Fibroblast of gingiva (primary cell): ENCODE results near the gene MNDA.

Experiments
- DNase-seq: peaks from one replicate; pipeline ENCODE4 v3.0.0-alpha.2; 2011; ENCODE audit warnings: low read depth

Gene MNDA

DNA sequence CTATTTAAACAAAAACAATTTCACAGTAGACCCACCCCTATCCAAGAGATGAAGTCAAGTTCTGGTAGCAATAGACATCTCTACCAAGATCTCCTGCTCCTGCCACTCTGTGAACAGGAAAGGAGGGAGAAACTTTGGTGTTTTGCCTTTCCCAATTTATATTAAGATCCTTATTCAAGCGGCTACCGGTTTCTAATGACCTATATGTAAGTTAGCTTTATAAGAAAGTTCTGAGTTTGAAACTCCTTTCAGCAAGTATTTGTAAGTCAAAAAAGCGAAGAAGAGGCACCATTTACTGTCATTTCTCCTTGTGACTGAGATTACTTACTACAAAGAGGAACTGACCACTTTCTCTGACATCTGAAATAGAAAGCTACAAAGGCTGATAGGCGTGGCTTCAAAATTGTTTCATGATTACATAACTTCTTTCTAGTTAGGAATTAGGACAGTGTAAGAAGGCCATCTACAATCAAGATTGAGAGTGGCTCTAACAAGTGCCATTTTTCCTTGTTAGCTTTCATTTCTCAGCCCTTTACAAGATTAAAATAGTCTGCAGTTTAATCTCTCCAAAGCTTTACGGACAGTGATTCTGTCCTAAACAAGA is at the start of gene MNDA:
MNDA (plus strand) TSS at position 448 of the 604 bp plus-strand sequence. CDS start 10,803 bp downstream, outside the sequence.
- no peak for DNase-seq

DNA sequence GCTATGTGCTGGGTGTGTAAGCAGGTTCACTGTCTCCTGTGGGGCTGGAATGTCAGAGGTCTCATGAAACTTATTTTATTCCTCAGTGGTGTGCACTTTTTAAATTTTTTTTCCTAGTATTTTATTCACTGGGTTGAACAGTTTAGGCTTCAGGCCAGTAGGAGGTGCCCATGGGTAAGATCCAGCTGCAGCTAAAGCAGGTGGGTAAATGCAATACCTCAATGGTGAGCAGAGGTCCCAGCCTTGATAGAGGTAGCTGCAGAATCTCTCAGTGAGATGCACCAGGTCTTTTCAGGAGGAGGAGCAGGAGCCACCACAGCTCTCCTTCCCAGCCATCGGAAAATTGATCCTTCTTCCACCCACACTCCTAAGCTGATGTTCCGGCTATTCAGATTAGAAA is 37.5 kb upstream of the MNDA start:
- DNase-seq: no peak

DNA sequence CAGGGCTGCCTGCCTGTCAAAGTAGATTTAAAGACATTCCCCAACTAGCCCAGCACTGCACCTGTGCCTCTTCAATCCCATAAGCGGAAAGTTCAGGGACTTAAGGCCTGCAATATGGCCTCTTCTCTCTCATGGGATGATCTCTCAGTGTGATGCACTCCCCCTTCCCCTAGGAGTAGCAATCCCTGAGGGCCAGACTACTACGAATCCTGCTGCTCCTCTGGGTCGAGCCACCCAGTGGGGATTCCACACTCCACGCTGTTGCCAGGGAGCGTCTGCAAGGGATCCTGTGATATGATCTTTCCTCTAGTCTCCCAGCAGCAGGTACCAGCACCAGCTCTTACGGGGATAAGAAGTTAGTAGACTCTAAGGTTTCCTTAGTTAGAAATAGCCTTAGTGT is 36.9 kb upstream of the MNDA start:
- no peak for DNase-seq

DNA sequence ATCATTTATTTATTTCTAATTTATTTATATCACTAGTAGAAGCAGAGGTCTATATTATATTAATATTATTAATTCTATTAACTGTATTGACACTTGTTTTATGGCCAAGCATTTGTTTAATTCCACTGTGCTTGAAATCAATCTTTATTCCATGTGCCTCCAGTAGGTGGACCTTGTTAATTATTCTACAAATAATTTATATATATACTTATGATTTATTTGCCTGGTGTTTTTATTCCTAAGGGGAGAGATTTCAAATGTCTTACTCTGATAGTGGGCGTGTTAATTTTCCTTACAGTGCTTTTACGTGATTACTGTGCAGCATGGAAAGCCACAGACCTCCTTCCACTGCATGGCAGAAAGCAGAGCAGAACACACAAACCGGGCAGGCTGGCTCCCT is 32.6 kb upstream of the MNDA start:
- DNase-seq: no peak

DNA sequence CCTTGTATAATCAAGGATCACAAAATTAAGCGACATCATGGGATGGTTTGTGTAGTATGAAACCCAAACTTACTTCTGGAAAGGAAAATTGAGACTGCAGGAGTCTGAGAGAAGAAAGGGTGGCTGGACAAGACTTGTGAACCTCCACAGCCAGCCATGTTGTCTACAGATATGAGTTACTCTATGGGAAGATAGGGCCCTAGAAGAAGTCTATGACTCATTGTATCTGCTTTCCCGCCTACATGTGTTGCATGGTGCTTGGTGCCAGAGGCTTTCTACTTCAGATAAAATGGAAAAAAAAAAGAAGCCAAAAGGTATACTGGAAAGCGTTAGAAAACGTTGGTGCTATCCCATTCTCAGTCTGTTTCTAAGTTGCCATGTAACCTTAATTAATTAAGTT is 31.5 kb upstream of the MNDA start:
- no peak for DNase-seq

DNA sequence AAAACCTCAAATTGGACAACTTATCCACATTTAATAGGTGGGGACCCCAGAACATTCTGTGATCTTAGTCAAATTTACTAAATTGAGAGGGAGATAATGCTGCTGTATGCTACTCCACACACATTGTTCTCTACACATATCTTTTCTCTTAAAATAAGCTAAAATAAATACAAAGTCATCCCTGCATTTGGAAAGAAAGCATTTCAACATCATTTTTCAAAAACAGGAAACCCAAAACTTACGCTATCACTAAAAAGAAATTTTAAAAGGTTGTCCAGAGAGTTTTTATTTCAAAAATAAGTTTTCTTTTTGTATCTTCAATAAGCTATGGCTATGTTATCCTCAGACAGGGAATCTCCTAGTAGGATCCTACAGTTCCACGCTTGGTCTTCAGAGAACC is 30.6 kb upstream of the MNDA start:
- no peak for DNase-seq

DNA sequence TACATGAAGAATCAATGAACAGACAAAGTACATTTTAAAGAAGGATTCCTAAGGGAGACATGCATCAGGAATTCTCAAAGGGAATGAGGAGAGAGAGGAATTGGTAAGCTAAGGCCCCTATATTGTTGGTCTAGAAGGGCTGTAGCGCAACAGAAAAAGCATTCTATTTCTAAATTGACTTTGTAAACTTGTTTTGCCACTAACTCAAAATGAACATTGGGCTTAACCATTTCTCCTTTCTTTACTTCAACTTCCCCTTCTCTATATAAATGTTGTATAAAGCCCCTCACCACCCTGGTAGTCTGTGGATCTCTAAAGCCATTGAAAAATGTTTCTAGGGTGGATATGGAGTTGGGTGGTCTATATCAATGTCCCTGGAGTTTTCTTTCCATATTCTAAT is 29.8 kb upstream of the MNDA start:
- no peak for DNase-seq

DNA sequence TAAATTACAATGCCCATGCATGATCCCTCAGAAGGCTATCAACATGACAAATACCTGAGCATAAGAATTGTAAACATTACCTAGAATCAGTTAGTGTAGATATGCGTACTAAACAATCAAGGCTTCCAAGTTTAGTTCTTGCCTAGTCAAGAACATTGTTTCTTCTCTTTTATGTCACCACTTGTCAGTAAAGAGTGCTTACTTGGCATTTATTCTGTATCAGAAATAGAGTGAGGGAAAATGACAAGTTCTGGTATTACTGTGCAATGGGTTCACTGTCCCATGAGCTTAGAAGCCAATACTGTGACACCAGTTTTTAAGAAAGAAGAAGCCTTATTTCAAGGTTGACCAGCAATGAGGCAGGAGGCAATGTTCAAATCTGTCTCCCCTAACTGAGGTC is 27.5 kb upstream of the MNDA start:
- DNase-seq: no peak

DNA sequence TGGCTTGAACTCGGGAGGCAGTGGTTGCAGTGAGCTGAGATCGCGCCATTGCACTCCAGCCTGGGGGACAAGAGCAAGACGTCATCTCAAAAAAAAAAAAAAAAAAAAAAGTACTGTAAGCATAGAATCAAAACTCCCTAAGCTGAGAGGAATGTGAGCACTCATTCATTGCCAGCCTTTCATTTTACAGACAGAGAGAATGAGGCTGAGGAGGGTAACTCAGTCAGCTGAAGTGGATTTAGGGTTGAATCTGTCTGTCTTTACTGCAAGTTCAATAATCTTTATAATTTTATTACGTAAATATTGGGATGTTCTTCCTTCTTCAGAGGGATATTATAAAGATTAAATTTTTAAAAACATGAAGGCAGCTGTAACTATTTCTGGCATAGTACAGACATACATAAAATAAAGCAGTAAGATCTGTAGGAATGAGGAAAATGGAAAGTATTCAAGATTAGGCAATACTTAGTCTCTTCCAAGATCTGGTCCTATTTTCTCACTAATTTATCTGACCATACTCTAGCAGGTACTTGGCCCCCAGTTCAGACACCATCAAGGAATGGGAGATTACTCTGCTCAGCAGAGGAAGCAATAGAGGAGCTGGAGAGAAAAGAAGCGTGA is 24.1 kb upstream of the MNDA start:
- DNase-seq: no peak

DNA sequence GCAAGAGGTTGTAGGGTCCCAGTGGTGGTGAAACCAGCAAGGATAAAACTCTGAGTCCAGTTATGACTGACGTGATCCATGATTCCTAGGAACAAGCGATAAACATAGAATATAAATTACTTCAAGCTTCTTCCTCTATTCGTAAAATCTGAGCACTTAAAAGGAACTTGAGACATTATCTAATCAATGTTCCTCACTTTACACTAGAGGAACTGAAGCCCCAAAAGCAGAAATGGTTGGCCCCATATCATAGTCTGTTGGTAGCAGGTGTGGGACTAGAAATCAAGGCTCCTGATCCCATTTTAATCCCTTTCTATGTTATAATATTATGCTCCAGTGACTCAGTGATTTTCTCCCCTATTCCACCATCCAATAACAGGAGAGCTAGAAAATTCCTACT is 21.9 kb upstream of the MNDA start:
- no peak for DNase-seq

DNA sequence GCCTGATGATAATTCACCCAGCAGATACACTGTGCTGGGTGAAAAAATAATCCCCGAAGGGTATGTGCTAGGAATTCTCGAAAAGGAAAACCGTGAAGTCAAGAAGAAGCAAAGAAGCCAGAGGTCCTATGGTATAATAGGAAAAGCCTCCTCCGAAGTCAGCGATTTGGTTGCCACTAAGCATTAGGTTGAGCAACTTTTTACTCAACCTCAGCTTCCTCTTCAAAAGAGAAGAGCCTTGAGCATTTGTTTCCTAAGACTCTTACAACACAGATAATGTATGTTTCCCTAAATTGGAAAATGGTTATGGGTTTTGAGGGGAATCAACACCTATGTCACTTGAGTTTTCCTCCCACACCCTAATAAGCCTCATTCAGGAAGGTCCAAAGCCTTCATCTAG is 21.3 kb upstream of the MNDA start:
- DNase-seq: no peak

DNA sequence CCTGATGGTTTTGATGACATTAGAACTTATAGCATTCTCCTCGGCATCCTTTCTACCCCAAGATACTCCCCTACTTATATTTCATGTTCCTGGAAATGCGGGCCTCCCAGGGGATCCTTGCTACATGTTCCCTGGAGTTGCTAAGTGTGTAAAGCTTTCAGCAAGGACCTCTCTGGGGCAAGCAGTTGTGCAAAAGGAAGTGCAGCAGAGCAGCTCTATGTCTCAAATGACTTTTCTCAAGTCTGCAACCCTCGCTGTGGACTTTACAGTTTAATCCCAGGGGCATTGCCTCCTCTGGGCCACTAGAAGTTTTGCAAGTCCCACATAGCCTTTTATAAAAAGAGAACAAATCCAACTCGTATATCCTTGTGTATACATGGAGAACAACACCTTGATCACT is 20.8 kb upstream of the MNDA start:
- no peak for DNase-seq

DNA sequence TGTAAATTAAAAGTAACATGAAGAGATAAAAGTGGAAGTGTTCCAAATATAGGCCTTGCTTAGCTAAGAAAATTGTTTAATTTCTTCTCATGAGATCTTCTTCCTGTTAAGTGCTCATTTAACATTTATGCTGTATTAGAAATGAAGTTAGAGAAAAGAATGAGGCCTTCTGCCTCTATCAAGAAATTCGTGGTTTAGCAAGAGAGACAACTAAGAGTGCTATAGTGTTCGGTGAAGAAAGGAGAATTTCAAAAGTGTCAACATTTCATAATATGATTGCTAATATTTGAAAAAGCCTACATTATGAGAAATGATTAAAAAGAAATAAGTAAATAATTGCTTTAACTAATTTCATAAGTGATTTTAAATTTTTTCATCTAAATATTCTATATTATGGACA is 18.8 kb upstream of the MNDA start:
- no peak for DNase-seq

DNA sequence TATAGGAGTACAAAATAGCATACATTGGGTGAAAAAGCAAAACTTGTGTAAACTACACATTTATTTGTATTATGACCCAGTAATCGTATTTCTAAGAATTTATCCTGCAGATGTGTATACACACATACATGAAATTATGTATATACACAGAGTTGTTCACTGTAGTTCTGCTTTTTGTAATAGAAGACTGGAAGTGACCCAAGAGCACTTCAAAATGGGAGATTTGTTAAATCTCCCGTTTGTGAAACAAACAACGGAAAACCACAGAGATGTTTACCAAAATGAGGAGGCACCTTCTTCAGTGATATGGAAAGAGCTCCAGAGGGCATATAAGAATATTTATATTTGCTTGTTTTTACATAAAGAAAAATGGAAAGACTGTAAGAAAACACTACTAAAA is 18.0 kb upstream of the MNDA start:
- DNase-seq: no peak

DNA sequence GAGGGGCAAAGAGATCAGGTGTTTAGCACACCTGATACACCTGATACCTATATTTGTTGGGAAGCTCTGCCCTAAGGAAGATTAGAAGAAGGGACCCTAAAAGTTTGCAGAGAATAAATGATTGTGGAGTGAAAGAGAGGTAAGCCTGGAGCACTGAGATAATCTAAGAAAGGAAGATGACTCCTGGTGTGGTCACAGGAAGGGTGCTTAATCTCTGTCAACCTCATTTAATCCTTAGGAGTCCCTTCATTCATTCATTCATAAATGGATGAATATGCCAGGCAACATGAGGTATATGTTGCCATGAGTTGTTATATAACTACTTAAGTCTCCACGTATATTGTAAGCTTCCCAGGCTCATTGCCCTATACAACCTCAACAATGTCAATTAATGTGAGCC is 16.2 kb upstream of the MNDA start:
- DNase-seq: no peak

DNA sequence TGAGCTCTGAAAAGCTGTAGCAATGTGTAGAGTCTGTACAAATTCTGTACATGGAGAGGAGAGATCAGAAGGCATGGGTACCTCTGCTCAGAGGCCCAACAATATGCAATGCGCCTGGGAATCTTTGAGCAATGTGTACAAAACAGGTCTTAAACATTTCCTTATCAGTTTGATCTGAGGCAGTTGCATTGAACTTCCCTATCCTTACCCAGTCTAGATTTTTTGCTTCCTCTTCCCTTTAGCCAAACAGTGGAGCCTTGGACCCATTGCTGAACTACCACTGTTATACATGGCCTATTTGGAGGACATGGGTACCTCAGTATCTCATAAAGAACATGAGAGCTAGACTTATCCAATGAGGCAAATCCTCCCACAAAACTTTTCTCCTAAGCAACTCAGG is 12.6 kb upstream of the MNDA start:
- no peak for DNase-seq

DNA sequence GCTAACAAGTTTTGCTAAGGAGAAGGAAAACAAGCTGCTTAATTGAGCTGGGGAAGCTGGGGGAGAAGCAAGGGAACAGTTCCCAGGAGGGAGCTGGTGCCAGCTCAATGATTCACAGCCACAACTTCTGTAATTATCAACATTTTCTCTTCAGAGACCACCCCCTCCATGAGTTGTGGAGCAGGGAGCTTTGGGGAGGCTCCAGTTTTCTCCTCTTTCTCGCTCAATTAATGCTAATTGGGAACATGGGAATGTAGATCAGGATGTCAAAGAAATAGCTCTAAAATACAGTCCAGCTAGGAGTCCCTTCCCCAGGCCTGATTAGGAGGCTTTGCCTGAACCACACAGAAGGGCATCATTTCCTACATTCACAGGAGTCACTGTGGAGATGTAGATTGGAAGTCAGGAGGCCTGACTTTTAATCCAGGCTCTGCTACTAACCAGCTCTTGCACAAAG is 12.1 kb upstream of the MNDA start:
- no peak for DNase-seq

DNA sequence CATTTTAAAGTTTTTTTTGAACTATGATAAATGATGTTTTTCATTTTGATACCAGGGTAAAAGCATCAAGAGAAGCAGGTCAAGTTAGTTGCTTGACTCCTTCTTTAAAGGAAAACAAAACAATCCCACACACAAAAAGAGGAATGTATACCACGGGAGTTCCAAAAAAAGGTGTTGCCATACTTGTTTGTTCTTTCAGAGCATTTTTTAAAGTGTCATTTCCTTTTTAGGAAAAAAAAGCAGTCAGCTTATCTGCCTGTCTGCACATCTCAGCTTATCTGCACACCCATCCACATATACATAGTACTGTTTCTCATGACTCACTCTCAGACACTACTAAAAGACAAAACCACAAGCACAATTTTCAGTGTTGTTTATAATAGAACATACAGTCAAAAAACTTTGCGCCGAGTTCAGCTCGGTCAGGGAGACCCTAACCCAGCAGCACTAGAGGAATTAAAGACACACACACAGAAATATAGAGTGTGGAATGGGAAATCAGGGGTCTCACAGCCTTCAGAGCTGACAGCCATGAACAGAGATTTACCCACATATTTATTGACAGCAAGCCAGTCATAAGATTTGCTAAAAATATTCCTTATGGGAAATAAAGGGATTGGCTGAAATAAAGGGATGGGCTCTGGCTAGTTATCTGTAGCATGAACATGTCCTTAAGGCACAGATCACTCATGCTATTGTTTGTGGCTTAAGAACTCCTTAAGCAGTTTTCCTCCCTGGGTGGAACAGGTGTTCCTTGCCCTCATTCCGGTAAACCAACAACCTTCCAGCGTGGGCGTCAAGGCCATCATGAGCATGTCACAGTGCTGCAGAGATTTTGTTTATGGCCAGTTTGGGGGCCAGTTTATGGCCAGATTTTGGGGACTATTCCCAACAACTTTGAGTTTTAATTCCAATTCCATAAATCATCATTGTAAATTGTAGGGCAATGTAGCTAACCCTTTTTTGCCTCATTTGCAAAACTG is 11.4 kb upstream of the MNDA start:
- DNase-seq: no peak

DNA sequence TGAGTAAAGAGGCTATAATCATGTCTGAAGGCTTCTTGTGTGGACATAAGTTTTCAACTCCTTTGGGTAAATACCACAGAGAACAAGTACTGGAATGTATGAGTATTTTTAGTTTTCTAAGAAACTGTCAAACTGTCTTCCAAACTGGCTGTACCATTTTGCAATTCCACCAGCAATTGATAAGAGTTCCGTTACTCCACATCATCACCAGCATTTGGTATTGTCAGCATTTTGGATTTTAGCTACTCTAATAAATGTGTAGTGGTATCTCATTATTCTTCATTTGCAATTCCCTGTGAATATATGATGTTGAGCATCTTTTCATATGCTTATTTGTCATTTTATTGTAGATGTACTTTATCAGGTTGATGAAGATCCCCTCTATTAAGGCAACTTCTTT is 9.4 kb upstream of the MNDA start:
- no peak for DNase-seq

DNA sequence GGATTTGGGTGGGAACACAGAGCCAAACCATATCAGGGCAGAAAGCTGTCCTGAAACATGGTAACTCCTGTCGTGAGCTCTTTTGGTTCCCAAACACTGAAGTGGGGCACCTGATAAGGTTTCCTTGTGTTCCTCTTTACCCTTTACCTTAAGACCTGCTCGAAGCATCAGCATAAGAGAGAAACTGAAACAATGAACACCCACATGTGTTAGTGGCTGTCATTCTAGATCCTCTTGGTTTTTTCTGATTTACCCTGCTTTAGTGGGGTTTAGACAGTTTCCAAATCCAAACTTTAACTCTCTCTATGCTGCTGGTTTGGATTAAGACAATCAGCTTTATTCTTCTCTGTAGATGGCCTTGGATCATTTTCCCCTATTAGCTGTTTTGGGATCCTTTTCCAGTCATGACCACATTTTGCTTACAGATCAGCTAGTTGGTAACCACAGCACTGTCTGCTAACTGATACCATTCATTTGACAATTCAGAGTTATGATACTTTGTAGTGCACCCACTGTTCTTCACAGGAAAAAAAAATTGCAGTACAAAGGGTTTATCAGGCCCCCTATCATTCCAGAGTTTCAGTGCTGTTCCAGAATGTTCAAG is 975 bp upstream of the MNDA start:
- no peak for DNase-seq

DNA sequence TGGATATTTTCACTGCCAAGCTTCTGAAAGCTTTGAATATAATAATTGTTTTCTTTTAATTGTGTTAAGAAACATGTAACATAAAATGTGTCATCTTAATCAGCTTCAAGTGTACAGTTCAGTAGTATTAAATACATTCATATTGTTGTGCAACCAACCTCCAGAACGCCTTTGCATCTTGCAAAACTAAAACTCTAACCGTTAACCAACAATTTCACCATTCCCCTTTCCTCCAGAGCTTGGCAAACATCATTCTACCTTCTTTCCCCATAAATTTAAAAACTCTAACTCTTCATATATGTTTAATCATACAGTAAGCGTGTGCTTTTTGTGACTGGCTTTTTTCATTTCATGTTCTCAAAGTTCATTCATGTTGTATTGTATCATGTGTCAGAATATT is 2.1 kb downstream of the MNDA start:
- DNase-seq: no peak

DNA sequence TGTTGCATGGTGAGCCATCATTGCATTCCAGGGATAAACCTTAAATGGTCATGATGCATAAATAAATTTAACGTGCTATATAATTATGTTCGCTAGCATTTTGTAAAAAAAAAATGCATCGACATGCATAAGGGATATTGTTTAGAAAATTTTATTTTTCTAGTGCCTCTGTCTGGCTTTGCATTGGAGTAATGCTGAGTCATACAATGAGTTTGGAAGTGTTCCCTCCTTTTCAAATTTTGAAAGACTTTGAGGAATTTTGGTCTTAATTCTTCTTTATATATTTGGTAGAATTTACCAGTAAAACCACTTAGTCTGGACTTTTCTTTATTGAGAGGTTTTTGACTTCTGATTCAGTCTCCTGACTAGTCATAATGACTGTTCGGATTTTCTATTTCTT is 4.9 kb downstream of the MNDA start:
- DNase-seq: no peak

DNA sequence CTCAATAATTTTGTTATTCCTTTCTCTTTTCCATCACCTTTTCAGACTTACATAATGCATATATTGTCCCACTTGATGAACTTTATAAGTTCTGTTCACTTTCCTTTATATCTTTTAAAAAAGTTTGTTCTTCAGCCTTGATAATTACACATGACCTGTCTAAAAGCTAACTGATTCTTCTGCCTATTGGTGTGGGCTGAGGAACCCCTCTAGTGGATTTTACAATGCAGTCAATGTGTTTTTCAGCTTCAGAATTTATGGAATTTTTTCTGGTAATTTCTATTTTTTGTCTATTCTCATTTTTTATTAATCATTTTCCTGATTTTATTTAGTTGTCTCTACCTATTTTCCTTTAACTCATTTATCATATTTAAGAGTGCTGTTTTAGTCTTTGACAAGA is 7.5 kb downstream of the MNDA start:
- no peak for DNase-seq
